ENCODE measurements around the gene CLDN34.

GRCh38 chrX:9935436-9935835, 31.7 kb upstream of the CLDN34 start:
- TF ChIP-seq POLR2A (IDR thresholded peaks at IDR 0.05; ENCODE audit: low read depth, low read length) (no peak), POU2F2 (IDR thresholded peaks at IDR 0.05; ENCODE audit: low read depth, low read length) (no peak)
